Stomach (tissue), 9 donors: ENCODE measurements around the gene UNC45A. TPM values are rescaled to one million over a fixed set of nuclear protein-coding genes. Genes with fewer than 3 reads are reported as not detected.

Experiments used
- DNase-seq, 2 donors: peaks; one replicate each; pipeline versions ENCODE4 v3.0.0 to v3.0.0-alpha.2; 2013 to 2019
- H3K27ac ChIP-seq, 5 donors: fragments of 200-600 bp in 4 of 5; sonication (generic) in 4 of 5; one replicate each; pipeline ENCODE4 v1.5.1; 2013 to 2019; ENCODE audit warnings: mild to moderate bottlenecking in 1 of 5, moderate library complexity in 1 of 5
- H3K27me3 ChIP-seq, 3 donors: fragments of 200-600 bp; sonication (generic); one replicate each; pipeline ENCODE4 v1.5.1; 2017 to 2019; ENCODE audit warnings: mixed run types in 1 of 3
- H3K36me3 ChIP-seq, 4 donors: fragments of 200-600 bp; sonication (generic); 1 replicate in 3 of 4; 2 replicates in 1 of 4; pipeline ENCODE4 v1.5.1; 2016 to 2019
- H3K4me1 ChIP-seq, 4 donors: fragments of 200-600 bp; sonication (generic); one replicate each; pipeline ENCODE4 v1.5.1; 2016 to 2019
- H3K4me3 ChIP-seq, 4 donors: fragments of 200-600 bp; sonication (generic) in 3 of 4; one replicate each; pipeline ENCODE4 v1.5.1; 2016 to 2019; ENCODE audit warnings: mild to moderate bottlenecking in 1 of 4
- H3K9me3 ChIP-seq, 4 donors: fragments of 200-600 bp; sonication (generic); one replicate each; pipeline ENCODE4 v1.5.1; 2016 to 2019
- EP300 ChIP-seq: sonication (generic); formaldehyde crosslinking; IDR thresholded peaks from one replicate; pipeline ENCODE4 v1.6.1; 2017; ENCODE audit warnings: antibody characterized with exemption
- POLR2A ChIP-seq, 4 donors: fragments of 450-650 bp; IDR thresholded peaks; one replicate each; pipeline ENCODE4 v1.6.1; 2016; ENCODE audit warnings: antibody characterized with exemption in 4 of 4, control low read depth in 2 of 4, mild to moderate bottlenecking in 1 of 4, moderate library complexity in 1 of 4
- POLR2AphosphoS5 ChIP-seq, 3 donors: sonication (generic); formaldehyde crosslinking; IDR thresholded peaks; one replicate each; pipeline ENCODE4 v1.6.1; 2016; ENCODE audit warnings: antibody characterized with exemption in 3 of 3
- WGBS, 5 donors: extraction: QIAGEN DNeasy Blood & Tissue Kit in 3 of 5; methylation state at CpG; one replicate each; pipeline versions ENCODE4 v1.1.5 to v1.1.7; 2013 to 2018; 5-methylcytosine and 5-hydroxymethylcytosine counted together
- intact Hi-C: fragments of 100-400 bp; cut with DNase I; formaldehyde crosslinking; loops from one replicate; pipeline ENCODE4 v1.15.1; 2023; ENCODE audit warnings: low total_unique reads
- polyA plus RNA-seq, 3 donors: library from polyadenylated mRNA; stranded (reverse); fragments of 200-250 nt; gene quantifications; one replicate each; pipeline ENCODE4 v1.2.3, GENCODE V29; 2013
- total RNA-seq, 5 donors: library from RNA; depleted of rRNA; stranded (reverse); fragments of >200 nt; gene quantifications; one replicate each; pipeline versions ENCODE4 v1.1.0 to v1.2.3, GENCODE V29; 2014 to 2016
- TF ChIP-seq, protein P1 (sequence below), 7 experiments: fragments of 450-650 bp in 4 of 7; fragments of 200-600 bp in 3 of 7; sonication (generic) in 3 of 7; IDR thresholded peaks; one replicate each; pipeline ENCODE4 v1.5.1; 2016 to 2019; ENCODE audit warnings: antibody characterized with exemption in 7 of 7, control low read depth in 2 of 7, mild to moderate bottlenecking in 1 of 7
- donor health status: healthy with polysubstance abuse.
- donor health status: Bipolar disorder and iron deficiency.
- donor health status: healthy.

Gene UNC45A
- total and polyA plus RNA-seq, 8 donors, result 28.0 to 63.8 (median 43.0) TPM

DNA sequence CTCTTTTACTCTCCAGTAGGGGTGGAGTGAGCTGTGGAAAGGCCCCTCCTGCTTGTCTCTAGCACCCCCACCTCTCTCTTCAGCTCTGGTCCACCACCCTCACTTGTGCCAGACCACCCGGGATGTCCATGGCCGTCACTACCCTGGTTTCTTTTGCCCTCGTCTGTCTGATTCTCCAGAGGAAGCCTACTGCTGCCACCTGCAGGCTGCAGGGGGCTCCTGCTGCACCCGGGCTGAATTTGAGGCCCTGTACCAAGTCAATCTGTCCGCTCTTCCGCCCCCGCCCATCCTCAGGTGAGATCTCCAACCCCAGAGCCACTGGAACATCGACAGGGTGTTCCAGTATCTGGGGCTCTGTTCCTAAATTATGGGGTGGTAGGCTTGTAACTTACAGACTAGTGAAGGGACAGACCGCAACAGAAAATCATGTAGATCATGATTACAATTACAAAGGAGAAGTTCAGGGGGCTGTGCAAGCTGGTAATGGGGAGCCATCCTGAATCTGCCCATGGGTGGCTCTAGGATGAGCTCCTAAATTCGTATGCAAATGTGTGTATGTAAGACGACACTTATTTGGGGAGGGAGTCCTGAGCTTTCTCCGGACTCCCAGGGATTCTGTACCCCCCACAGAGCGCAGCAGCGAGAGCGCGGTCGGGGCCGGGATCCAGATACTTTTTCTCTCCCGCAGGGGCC, 683 bp upstream of the UNC45A start:
- TF ChIP-seq POLR2A (IDR thresholded peaks at IDR 0.05), result no peak
- no peak for TF ChIP-seq EP300
- TF ChIP-seq, protein P1, sequence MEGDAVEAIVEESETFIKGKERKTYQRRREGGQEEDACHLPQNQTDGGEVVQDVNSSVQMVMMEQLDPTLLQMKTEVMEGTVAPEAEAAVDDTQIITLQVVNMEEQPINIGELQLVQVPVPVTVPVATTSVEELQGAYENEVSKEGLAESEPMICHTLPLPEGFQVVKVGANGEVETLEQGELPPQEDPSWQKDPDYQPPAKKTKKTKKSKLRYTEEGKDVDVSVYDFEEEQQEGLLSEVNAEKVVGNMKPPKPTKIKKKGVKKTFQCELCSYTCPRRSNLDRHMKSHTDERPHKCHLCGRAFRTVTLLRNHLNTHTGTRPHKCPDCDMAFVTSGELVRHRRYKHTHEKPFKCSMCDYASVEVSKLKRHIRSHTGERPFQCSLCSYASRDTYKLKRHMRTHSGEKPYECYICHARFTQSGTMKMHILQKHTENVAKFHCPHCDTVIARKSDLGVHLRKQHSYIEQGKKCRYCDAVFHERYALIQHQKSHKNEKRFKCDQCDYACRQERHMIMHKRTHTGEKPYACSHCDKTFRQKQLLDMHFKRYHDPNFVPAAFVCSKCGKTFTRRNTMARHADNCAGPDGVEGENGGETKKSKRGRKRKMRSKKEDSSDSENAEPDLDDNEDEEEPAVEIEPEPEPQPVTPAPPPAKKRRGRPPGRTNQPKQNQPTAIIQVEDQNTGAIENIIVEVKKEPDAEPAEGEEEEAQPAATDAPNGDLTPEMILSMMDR (IDR thresholded peaks at IDR 0.05), result peak in 5 of 7 experiments; percentile 76 to 91 (median 81)
- no peak for TF ChIP-seq POLR2AphosphoS5 (IDR thresholded peaks at IDR 0.05)
- no peaks in the 10 kb centered on the region for H3K9me3 ChIP-seq
- H3K27me3 ChIP-seq, result no peaks in the 10 kb centered on the region
- H3K4me3 ChIP-seq, result peak overlapping the region; percentile 65 to 79 (median 76)
- peaks cover 9 to 28% (median 24%) of the 10 kb centered on the region in 4 donors for H3K36me3 ChIP-seq
- intact Hi-C loops, result no loop called here
- peak overlapping the region; percentile 86 to 91 (median 90) for H3K27ac ChIP-seq
- WGBS, 5 donors, result 1 to 3% (median 1%) methylated on average over 18 to 19 of the region's 19 CpGs
- DNase-seq, result peak; percentile 90 to 95
- peaks cover 38 to 63% (median 58%) of the 10 kb centered on the region in 4 donors for H3K4me1 ChIP-seq

DNA sequence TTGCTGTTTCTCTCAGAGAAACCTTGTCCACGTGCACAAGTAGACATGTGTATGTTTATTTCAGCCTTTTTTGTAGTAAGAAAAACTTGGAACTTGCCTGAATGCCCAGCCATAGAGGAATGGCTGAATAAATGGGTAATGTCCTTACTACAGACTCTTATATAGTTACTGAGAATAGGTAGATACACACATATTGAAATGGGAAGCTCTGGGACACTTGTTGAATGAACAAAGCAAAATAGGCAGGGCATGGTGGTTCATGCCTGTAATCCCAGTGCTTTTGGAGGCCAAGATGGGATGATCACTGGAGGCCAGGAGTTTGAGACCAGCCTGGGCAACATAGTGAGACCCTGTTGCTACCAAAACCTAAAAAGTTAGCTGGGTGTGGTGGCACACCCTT, 1.7 kb downstream of the UNC45A start:
- peaks cover 33 to 52% (median 48%) of the 10 kb centered on the region in 4 donors for H3K36me3 ChIP-seq
- H3K4me3 ChIP-seq, result peak overlapping the region in 1 of 4 donors; percentile 75
- intact Hi-C loops, result no loop called here
- 60 to 71% (median 65%) methylated on average over 1 of the region's 1 CpG for WGBS, 5 donors
- H3K27ac ChIP-seq, result no peak overlapping the region
- peaks cover 25 to 46% (median 41%) of the 10 kb centered on the region in 4 donors for H3K4me1 ChIP-seq
- H3K27me3 ChIP-seq, result no peaks in the 10 kb centered on the region
- TF ChIP-seq POLR2AphosphoS5 (IDR thresholded peaks at IDR 0.05), result no peak
- TF ChIP-seq EP300, result no peak
- TF ChIP-seq POLR2A (IDR thresholded peaks at IDR 0.05), result no peak
- H3K9me3 ChIP-seq, result no peaks in the 10 kb centered on the region
- DNase-seq, result no peak

DNA sequence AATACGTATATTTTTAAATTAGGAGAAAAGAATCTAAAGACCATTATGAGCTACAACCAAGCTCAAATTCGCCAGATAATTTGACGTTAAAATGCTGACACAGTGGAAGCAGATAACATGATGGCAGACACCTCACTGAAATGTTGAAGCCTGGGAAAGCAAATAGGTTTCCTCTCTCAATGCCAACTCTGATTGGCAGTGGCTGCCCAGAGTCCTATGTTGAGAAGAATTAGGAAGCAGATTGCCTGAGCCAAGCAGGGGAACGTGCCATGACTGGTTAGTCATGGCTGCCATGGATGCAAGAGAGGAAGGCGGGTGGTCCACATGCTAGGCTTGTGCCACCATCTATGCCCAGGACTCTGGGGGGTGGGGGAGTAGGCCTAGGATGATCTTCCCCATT, 3.2 kb downstream of the UNC45A start:
- TF ChIP-seq EP300, result no peak
- TF ChIP-seq POLR2A (IDR thresholded peaks at IDR 0.05), result no peak
- no peak for TF ChIP-seq POLR2AphosphoS5 (IDR thresholded peaks at IDR 0.05)
- TF ChIP-seq, protein P1 (IDR thresholded peaks at IDR 0.05), result no peak
- WGBS, 5 donors, result 90 to 92% (median 92%) methylated on average over 5 of the region's 5 CpGs
- intact Hi-C loops, result no loop called here
- H3K4me3 ChIP-seq, result no peak overlapping the region
- H3K36me3 ChIP-seq, result peaks cover 48 to 67% (median 63%) of the 10 kb centered on the region in 4 donors
- H3K27ac ChIP-seq, result no peak overlapping the region
- no peaks in the 10 kb centered on the region for H3K27me3 ChIP-seq
- H3K4me1 ChIP-seq, result peaks cover 22 to 35% (median 32%) of the 10 kb centered on the region in 4 donors
- no peaks in the 10 kb centered on the region for H3K9me3 ChIP-seq
- DNase-seq, result no peak

DNA sequence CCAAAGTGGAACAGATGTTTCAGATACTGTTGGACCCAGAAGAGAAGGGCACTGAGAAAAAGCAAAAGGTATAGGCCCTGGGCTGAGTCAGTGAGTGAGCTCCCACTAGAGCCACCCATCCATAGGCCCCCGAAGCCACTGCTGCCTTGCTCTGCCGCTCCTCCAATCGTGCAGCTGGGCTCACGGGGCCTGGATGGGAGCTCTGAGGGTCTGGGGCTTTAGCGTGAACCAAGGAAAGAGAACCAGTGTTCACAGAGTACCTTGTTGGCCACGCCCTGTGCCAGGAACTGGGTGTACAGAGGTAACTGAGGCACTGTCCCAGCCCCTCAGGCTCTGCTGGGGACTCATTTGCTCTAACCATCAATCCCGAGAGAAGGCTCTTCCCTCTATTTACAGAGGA, 4.7 kb downstream of the UNC45A start:
- no peaks in the 10 kb centered on the region for H3K9me3 ChIP-seq
- no peaks in the 10 kb centered on the region for H3K27me3 ChIP-seq
- WGBS, 5 donors, result 75 to 100% (median 92%) methylated on average over 6 to 7 of the region's 7 CpGs
- DNase-seq, result no peak
- peaks cover 63 to 82% (median 78%) of the 10 kb centered on the region in 4 donors for H3K36me3 ChIP-seq
- intact Hi-C loops, result no loop called here
- no peak overlapping the region for H3K27ac ChIP-seq
- peaks cover 18 to 23% (median 21%) of the 10 kb centered on the region in 4 donors for H3K4me1 ChIP-seq
- no peak overlapping the region for H3K4me3 ChIP-seq
- TF ChIP-seq POLR2AphosphoS5 (IDR thresholded peaks at IDR 0.05) (no peak), EP300 (no peak), POLR2A (IDR thresholded peaks at IDR 0.05) (no peak)
- TF ChIP-seq, protein P1 (IDR thresholded peaks at IDR 0.05), result no peak

DNA sequence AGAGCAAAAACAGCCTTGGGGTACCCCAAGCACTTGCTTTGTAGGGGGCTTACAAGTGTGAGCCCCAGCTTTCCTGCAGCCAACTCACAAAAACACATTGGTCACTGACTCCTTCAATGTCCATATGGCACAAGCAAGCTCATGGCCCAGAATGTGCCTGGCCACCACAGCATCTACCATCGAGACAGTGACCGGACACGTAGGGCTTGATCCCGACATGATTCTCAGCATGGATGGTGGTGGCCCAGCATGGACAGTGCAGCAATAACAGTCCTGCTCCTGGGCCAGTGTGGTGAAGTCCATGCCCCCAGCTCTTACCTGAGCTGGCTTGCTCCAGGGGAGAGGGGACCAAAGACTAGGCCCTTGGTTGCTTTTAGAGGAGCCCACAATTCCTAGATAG, 6.0 kb downstream of the UNC45A start:
- Histone ChIP-seq H3K27ac (no peak overlapping the region), H3K27me3 (no peaks in the 10 kb centered on the region), H3K9me3 (no peaks in the 10 kb centered on the region), H3K36me3 (peaks cover 72 to 94% (median 90%) of the 10 kb centered on the region in 4 donors), H3K4me3 (no peak overlapping the region), H3K4me1 (peaks cover 10 to 15% (median 11%) of the 10 kb centered on the region in 4 donors)
- intact Hi-C loops, result no loop called here
- DNase-seq, result no peak
- TF ChIP-seq, protein P1 (IDR thresholded peaks at IDR 0.05), result no peak
- TF ChIP-seq POLR2A (IDR thresholded peaks at IDR 0.05), result no peak
- TF ChIP-seq POLR2AphosphoS5 (IDR thresholded peaks at IDR 0.05), result no peak
- no peak for TF ChIP-seq EP300
- WGBS, 5 donors, result 95 to 98% (median 97%) methylated on average over 4 of the region's 4 CpGs
